ENCODE results near the gene HOXA5. TPM values are rescaled to one million over a fixed set of nuclear protein-coding genes. Genes with fewer than 3 reads are reported as not detected.

Gene HOXA5
- total and polyA plus RNA-seq, 10 of the 15 experiments (the other 5 are each of a cell fraction or from before 2014, with no cell fraction given), result 0.05 to 0.13 TPM; not detected in 8

DNA sequence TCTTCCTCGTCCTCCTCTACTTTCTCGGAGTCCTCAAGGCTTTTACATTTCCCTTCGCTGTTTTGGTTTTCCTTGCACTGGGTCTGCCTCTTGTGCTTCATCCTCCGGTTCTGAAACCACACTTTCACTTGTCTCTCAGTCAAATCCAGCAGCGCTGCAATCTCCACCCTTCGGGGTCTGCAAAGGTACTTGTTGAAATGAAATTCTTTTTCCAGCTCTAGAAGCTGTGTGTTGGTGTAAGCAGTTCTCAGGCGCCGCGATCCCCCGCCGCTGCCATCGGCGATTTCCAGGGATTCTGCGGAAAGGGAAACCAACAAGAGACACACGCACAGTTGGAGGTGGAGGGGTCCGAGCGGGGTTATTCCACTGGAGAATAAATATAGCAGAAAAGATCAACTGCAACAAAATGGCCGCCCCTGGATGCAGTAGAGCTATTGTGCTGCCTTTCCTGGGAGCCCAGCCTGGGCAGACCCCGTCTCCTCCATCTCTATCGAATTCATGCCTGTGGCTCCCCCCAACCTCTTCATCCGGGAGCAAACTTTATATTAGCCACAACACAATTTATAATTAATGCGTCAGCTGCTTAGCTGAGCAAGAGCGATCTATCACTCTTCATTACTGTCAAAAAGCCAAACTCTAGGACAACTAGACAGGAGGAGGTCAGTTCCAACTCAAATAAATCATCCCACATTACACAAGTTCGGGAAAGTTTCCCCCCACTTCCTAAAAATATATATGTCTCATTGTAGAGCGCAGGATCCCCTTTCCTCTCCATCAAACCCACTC, 42.1 kb downstream of the HOXA5 start (continued):
- TF ChIP-seq SMAD5 (IDR thresholded peaks at IDR 0.05; ENCODE audit: low read depth), result no peak
- TF ChIP-seq, protein P1, sequence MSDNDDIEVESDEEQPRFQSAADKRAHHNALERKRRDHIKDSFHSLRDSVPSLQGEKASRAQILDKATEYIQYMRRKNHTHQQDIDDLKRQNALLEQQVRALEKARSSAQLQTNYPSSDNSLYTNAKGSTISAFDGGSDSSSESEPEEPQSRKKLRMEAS (IDR thresholded peaks at IDR 0.05; ENCODE audit: low read depth, low read length), result no peak

DNA sequence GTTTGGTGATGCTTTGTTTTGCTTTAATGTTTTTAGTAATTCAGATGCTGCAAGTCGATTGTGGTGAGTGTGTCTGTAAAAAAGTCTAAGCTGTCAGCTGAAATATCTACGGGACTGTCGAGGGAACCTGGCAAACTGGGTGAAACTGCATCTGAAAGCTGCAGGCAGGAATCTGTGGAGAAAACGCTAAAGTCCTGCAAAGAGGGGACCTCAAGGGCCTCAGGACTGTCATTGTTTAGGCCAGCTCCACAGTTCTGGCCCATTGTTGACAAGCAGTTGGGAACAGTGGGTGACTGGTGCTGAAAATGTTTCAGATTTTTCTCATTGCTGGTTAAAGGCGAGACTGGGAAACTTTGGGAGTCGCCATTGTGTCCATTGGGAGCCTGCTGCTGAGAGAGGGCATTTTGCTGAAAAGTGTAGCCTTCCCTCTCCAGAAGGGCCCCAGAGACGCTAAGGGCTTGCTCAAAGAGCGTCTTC, 42.7 kb downstream of the HOXA5 start:
- WGBS (ENCODE audit: insufficient coverage, insufficient replicate concordance, low lambda C conversion rate, missing lambda C conversion rate), result 91% methylated on average over 8 of the region's 8 CpGs
- CTCF ChIA-PET, result interaction anchor here (1.5 kb wide), 1 partner anchor 9 kb away, joined by 4 read pairs; no protein-coding TSS in a partner anchor
- TF ChIP-seq SREBF1 (IDR thresholded peaks at IDR 0.05; ENCODE audit: low read length), result no peak
- no peak for TF ChIP-seq IRF5 (IDR thresholded peaks at IDR 0.05; ENCODE audit: borderline replicate concordance)
- no peak for TF ChIP-seq ETV6 (conservative IDR thresholded peaks at IDR 0.05 in 1 of 2, IDR thresholded peaks at IDR 0.05 in 1 of 2; ENCODE audit: borderline replicate concordance in 1 of 2, low read depth in 1 of 2)
- no peak for TF ChIP-seq ZSCAN29 (IDR thresholded peaks at IDR 0.05)
- no peak for TF ChIP-seq CREM (IDR thresholded peaks at IDR 0.05; ENCODE audit: low read depth)
- TF ChIP-seq BMI1 (IDR thresholded peaks at IDR 0.05; ENCODE audit: borderline replicate concordance), result no peak
- TF ChIP-seq CBX3 (IDR thresholded peaks at IDR 0.05; ENCODE audit: borderline replicate concordance, low read depth), result no peak
- TF ChIP-seq ZNF24 (IDR thresholded peaks at IDR 0.05), result no peak
- TF ChIP-seq ASH2L (IDR thresholded peaks at IDR 0.05; ENCODE audit: borderline replicate concordance, low read depth), result no peak
- no peak for TF ChIP-seq DPF2 (IDR thresholded peaks at IDR 0.05)
- no peak for TF ChIP-seq USF2 (IDR thresholded peaks at IDR 0.05; ENCODE audit: borderline replicate concordance, low read depth, low read length)
- TF ChIP-seq KAT2A (conservative IDR thresholded peaks at IDR 0.05; ENCODE audit: control insufficient read depth, low read depth, low read length), result no peak
- TF ChIP-seq, protein P2, sequence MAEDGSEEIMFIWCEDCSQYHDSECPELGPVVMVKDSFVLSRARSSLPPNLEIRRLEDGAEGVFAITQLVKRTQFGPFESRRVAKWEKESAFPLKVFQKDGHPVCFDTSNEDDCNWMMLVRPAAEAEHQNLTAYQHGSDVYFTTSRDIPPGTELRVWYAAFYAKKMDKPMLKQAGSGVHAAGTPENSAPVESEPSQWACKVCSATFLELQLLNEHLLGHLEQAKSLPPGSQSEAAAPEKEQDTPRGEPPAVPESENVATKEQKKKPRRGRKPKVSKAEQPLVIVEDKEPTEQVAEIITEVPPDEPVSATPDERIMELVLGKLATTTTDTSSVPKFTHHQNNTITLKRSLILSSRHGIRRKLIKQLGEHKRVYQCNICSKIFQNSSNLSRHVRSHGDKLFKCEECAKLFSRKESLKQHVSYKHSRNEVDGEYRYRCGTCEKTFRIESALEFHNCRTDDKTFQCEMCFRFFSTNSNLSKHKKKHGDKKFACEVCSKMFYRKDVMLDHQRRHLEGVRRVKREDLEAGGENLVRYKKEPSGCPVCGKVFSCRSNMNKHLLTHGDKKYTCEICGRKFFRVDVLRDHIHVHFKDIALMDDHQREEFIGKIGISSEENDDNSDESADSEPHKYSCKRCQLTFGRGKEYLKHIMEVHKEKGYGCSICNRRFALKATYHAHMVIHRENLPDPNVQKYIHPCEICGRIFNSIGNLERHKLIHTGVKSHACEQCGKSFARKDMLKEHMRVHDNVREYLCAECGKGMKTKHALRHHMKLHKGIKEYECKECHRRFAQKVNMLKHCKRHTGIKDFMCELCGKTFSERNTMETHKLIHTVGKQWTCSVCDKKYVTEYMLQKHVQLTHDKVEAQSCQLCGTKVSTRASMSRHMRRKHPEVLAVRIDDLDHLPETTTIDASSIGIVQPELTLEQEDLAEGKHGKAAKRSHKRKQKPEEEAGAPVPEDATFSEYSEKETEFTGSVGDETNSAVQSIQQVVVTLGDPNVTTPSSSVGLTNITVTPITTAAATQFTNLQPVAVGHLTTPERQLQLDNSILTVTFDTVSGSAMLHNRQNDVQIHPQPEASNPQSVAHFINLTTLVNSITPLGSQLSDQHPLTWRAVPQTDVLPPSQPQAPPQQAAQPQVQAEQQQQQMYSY (CRISPR knock-in tag; IDR thresholded peaks at IDR 0.05), result no peak

More for the DNA sequence above, 42.7 kb downstream of the HOXA5 start:
- H3K4me2 ChIP-seq (ENCODE audit: control insufficient read depth, insufficient read depth), result no peak overlapping the region
- no peak overlapping the region for H3K4me3 ChIP-seq
- intact Hi-C loops (cut with micrococcal nuclease; ENCODE audit: unreplicated experiment) (no loop called here), in situ Hi-C loops (cut with MboI) (no loop called here)
- H3K36me3 ChIP-seq (ENCODE audit: control insufficient read depth in 2 of 2, insufficient read depth in 2 of 2, low read length in 1 of 2), result no peaks in the 10 kb centered on the region
- POLR2A ChIA-PET, result no interaction called here
- peaks cover 6% of the 10 kb centered on the region for H3K4me1 ChIP-seq (ENCODE audit: control insufficient read depth, insufficient read depth, low read length)
- no peaks in the 10 kb centered on the region for H3K79me2 ChIP-seq (ENCODE audit: control insufficient read depth, insufficient read depth, low read length)
- FAIRE-seq, result no peak
- no peak for DNase-seq (ENCODE audit: low read depth, low spot score)
- H3K27ac ChIP-seq (ENCODE audit: control insufficient read depth, insufficient read depth), result no peak overlapping the region
- no peak overlapping the region for H2AFZ ChIP-seq (ENCODE audit: control insufficient read depth, low read depth, low read length)
- H3K27me3 ChIP-seq (replicated peaks in 1 of 2; ENCODE audit: control insufficient read depth in 2 of 2, insufficient read depth in 2 of 2, low read length in 1 of 2), result peaks cover 4% of the 10 kb centered on the region in 2 experiments
- H3K9me3 ChIP-seq (replicated peaks; ENCODE audit: control insufficient read depth, insufficient read depth, low read length), result no peaks in the 10 kb centered on the region; the same call in 2 of the 3 replicates
- no TSS peak for BruUV-seq (replicated peaks)
- SMC1A ChIA-PET (ENCODE audit: uncharacterized antibody, unreplicated experiment), result interaction anchor here (0.7 to 1.2 kb wide), 2 partner anchors 18 to 47 kb away, joined by 3 read pairs; no protein-coding TSS in a partner anchor
- RAD21 ChIA-PET (ENCODE audit: unreplicated experiment), result no interaction called here
- ATAC-seq, result no peak
- no peaks in the 10 kb centered on the region for H4K20me1 ChIP-seq (ENCODE audit: control insufficient read depth, insufficient read depth)
- no peak overlapping the region for H3K9ac ChIP-seq (ENCODE audit: control insufficient read depth, insufficient read depth, low read length)
